Amniotic epithelial cell (primary cell): ENCODE data around the gene PALM3.

Source experiments
- DNase-seq: peaks from one replicate; pipeline ENCODE4 v3.0.0-alpha.2; 2010; ENCODE audit warnings: low read depth

PALM3 gene

DNA sequence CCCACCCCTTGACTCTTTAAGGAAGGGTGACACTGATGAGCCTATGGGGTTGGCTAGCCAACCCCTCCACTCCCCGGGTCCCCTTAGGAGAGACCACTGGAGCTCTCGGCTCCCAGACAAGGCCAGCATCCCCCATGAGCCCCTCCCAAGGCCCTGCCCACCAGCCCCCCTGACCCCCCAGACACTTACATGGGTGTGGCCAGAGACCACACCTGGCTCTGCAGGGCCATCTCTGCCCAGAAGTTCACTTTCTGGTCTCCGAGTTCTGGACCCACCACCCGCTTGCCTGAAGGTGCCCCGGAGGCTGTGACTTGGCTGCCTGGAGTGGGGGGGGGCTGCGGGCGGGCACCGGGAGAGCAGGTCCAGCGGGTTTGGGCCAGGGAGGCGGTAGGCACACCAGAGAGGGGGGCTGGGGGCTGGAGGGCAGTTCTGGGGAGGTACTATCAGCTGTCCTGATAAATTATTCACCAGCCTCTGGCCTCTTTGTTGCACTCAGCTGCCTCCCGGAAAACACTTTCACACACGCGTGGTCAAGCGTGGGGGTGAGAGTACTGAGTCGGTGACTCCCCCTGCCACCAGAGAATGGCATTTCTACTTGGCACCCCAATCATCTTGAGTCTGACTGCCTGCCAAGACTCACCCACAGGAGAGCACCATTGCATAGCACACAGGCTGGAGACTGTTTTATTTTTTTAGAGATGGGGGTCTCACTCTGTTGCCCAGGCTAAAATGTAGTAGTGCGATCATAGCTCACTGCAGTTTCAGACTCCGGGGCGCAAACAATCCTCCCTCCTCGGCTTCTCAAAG is at the start of gene PALM3:
Gene PALM3 (minus strand): TSS at position 326 of the 807 bp plus-strand sequence. CDS start 96 bp downstream, at position 230.
- DNase-seq = no peak

GRCh38 chr19:14111486-14111885 is 49.6 kb upstream of the PALM3 start:
- DNase-seq = no peak

DNA sequence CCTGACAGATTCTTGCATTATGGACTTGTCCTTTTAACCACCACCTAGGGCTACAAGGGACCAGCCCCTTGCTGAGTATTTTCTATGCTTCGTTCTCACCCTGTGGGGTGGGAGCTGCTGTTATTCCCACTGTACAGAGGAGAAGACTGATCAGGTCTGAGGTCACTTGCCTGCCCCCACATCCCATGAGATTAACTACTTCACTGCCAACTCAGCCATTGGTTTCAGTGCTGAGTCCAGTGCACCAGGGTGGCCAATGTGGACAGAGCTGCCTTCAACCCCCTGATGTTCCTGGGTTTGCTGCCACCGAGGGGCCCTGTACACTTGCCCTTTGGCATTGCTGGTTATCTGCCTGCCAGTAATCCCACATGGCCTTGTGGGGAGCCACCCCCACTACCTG is 48.8 kb upstream of the PALM3 start:
- no peak for DNase-seq

DNA sequence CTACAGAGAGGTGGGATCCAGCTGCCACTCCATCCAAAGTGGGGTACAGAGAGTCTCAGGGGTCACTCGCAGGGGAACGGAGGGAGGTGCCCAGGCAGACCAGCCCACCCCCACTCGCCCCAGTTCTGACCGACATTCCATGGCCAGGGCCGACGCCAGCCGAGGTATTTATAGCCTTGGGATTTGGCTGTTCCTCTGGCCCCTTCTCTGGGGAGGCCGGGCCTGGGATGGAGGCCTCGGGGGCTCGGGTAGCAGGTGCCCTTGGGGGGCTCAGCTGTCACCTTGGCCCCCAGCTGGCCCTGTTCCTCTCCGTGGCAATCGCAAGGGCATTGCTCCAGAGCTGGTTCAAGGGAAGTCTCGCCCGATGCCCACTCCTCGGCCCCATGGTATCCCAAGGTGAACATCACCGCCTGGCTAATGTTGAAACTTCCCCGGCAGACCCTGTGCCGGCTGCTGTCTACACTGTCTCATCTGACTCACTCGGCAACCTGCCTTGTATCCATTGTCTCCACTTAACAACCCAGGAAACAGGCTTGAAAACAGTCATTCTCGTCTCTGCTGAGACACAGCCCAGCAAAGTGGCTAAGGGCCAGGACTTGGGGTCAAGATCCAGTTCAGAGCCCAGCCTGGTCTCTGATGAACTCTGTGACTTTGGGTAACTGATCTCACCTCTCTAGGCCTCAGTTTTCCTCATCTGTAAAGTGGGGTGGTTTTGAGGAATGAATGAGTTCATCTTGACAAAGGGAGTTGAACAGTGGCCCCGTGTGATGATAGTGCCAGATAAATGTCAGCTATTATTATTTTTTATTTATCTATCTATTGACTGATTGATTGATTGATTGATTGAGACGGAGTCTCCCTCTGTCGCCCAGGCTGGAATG is 45.9 kb upstream of the PALM3 start:
- DNase-seq = peak; percentile 46

DNA sequence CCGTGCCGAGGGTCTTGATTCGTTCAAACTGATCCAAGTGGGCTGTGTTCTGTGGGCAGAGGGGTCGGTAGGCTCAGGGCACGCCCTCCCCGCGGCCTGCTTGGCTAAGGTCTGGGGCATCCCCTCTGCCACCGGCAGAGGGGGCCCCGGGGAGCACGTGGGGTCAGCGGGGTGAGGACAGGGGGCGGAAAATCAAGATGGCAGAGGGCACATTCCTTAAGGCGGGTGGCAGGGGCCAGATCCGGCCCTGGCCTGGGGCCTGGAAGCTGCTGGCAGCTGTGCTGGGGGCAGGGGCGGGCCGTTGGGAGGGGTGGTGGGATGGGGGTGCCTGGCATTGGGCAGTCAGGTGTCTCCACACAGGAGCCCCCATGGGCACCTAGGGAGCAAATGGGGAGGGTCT is 45.0 kb upstream of the PALM3 start:
- no peak for DNase-seq

DNA sequence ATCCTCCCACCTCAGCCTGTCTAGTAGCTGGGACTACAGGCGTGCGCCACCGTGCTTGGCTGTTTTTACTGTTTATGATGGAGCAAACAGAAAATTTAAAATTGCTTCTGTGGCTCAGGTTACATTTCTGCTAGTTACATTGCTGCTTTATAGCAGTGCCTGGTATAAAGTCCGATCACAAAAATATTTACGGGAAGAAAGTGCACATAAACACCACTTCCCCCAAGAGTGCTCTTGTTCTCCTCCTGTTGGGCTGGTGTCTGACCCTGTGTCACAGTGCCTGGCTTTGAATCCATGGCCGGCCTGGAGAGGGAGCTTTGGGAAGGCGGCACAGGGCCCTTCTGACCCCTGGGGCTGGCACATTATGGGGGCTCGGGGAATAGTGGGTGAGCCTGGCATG is 43.8 kb upstream of the PALM3 start:
- DNase-seq = no peak

DNA sequence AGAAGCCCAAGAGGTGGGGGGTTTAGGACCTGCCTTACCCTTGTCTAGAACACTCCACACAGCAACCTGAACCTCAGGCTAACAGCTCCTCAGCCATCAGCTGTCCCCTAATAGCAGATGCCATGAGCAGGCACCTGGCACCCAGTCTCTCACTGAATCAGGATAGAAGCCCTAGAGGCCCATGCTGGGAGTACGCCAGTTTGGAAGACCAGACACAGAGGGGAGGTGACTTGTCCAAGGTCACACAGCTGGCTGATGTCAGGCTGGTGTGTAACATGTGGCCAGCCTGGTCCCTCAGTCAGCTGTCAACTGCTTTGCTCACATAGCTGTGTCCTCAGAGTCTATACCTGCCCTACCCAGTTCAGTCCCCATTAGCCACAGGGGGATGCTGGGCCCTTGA is 41.4 kb upstream of the PALM3 start:
- no peak for DNase-seq

DNA sequence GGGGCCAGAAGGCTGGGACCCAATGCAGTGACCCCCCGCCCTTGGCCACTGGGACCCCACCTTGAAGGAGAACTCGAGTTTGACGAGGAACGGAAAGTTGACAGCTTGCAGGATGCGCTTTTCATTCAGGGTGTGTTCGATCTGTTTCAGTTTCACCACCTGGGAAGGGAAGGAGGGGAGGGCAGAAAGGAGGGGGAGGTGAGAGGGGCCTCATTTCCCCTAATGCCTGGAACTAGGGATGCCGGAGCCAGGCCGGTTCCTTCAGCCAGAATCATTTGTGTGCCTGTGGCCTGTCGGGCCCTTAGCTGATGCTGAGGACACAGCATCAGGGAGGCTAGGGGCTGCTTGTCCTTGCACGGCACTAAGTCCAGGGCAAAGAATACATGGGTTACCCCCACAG is 40.9 kb upstream of the PALM3 start:
- DNase-seq = no peak

GRCh38 chr19:14102102-14102696 is 40.3 kb upstream of the PALM3 start:
- no peak for DNase-seq

- DNase-seq = no peak
Observed at GRCh38 chr19:14101003-14101545, 39.2 kb upstream of the PALM3 start.

DNA sequence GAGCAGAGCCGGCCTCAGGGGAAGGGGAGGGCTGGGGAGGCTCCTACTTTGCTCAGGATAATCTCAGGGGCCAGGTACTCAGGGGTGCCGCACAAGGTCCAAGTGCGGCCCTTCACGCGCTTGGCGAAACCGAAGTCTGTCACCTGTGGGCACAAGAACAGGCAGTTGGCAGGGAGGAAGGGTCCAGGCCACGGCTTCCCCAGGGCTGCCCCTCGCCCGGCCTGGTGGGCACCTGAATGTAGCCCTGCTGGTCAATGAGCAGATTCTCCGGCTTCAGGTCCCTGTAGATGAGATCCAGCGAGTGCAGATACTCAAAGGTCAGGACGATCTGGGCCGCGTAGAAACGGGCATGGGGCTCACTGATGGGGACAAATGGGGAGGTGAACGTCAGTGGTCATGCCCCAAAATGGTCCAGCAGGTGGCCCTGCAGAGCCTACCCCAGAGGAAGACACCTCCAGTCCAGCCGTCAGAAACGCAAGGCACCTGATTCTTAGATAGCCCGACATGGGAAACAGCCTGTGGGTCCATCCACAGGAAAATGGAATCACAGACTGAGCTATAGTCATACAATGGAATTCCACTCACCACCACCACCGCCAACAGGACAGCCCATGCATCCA is 35.8 kb upstream of the PALM3 start:
- no peak for DNase-seq

DNA sequence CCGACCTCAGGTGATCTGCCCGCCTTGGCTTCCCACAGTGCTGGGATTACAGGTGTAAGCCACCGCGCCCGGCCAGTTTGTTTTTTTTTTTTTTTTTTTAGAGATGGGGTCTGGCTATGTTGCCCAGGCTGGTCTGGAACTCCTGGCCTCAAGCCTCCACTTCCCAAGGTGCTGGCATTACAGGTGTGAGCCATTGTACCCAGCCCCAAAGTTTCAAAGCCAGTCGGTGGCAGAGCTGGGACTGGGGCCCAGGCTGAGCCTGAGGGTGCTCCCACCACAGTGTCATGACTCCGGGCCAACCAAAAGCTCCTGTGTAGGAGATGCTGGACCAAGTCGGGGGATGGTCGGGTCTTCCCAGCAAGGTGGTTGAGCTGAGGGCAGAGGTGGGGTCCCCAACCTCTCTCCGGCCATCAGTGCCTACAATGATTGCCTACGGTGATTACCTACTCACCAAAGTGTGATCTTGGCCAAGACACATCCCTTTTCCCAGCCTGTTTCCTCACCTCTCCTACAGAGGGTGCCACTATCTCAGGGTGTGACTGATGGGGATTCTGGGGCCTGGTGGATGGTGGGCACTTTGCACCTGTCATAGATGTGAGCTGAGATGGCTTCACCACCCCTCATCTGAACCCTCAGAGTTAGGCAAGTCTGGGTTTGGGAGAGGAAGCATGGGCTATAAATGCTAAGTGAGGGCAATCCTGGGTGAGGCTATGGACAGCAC is 34.6 kb upstream of the PALM3 start:
- no peak for DNase-seq

GRCh38 chr19:14094854-14095253 is 33.0 kb upstream of the PALM3 start:
- DNase-seq = no peak

- no peak for DNase-seq
Observed at GRCh38 chr19:14093117-14093823, 31.4 kb upstream of the PALM3 start.

GRCh38 chr19:14091813-14092462 is 30.1 kb upstream of the PALM3 start:
- DNase-seq = no peak

DNA sequence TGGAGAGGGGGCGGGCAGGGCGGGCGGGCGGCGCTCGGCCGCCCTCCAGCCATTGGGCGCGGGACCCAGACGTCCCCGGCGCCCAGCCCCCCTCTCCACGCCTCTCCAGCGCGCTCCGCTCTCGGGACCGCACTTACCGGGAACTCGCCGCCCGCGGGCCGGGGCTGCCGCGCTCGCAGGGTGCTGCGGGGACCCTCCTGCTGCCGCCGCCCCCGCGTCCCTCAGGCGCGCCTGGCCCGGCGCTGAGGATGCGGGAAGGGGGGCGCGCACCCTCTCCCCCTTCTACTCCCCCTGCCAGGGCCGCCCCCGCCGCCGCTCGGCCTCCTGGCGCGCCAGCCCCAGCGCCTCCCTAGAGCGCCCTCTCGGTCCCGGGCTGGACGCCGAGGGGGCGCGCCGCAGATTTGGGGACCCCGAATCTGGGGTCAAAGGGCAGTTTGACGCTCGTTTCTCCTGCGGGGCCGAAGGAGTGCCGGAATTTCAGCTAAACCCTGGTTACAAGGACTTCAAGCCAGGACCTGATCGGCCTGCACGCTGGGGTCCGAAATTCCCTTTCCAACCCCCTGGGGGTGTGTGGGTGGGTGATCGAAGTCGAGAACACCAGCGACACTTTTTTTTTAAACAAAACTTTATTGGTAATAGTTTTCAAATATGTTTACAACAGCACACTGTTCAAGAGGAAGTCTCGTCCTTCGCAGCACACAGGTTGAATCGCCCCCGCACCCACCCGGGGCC is 29.4 kb upstream of the PALM3 start:
- peak; percentile 52 for DNase-seq

- peak; percentile 84 for DNase-seq
Observed at GRCh38 chr19:14090509-14091080, 28.7 kb upstream of the PALM3 start, which contains the start of gene SAMD1. SAMD1 (minus strand) TSS chr19:14090751.

- DNase-seq = peak; percentile 70
Observed at GRCh38 chr19:14089662-14090508, 28.0 kb upstream of the PALM3 start.
